HFF-Myc (cell line): Measurements from ENCODE around the gene GNGT1.

Experiments used
- DNase-seq: peaks from one replicate; pipeline ENCODE4 v3.0.0-alpha.2; 2011; ENCODE audit warnings: low read depth; ENCODE audit errors: extremely low read depth
- H3K4me3 ChIP-seq: replicated peaks from 2 replicates; pipeline ENCODE4 v1.5.1; 2011; ENCODE audit warnings: low read depth, mild to moderate bottlenecking, control low read depth, low read length
- CTCF ChIP-seq: IDR thresholded peaks from 2 replicates; pipeline ENCODE4 v1.5.1; 2012; ENCODE audit warnings: mild to moderate bottlenecking, low read depth, low read length, control low read depth; ENCODE audit errors: missing control alignments

GNGT1 gene

DNA sequence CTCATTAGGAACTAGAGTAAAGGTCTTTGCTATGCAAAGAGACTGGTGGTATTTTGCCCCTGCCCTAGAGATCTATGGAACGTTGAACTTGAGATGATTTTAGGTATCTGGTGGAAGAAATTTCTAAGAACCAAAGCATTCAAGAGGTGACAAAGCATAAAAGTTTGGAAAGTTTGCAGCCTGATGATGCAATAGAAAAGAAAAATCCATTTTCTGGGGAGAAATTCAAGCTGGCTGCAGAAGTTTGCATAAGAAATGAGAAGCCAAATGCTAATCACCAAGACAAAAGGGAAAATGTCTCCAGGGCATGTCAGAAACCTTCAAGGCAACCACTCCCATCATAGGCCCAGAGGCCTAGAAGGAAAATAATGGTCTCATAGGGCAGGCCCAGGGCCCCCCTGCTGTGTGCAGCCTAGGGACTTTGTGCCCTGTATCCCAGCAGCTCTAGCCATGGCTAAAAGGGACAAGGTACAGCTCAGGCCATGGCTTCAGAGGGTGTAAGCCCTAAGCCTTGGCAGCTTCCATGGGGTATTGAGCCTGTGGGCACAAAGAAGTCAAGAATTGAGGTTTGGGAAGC lies 32.3 kb upstream of the GNGT1 start:
- DNase-seq, result no peak
- TF ChIP-seq CTCF, result no peak
- no peak overlapping the region for H3K4me3 ChIP-seq

GRCh38 chr7:93877742-93878141 lies 28.6 kb upstream of the GNGT1 start:
- no peak for TF ChIP-seq CTCF
- no peak for DNase-seq
- no peak overlapping the region for H3K4me3 ChIP-seq

DNA sequence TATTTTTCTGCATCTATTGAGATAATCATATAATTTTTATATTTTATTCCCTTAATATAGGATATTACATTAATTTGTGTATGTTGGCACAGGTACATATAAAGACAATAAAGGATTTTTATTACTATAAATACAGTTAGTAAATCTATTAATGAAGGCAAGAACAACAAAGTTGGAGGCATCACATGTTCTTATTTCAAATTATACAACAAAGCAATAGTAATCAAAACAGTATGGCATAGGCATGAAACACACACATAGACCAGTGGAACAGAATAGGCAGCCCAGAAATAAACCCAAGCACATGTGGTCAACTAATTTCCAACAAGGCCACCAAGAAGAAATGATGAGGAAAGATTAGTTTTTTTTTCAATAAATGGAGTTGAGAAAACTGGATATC lies 27.0 kb upstream of the GNGT1 start:
- no peak for TF ChIP-seq CTCF
- H3K4me3 ChIP-seq, result no peak overlapping the region
- DNase-seq, result no peak

GRCh38 chr7:93882468-93882867 lies 23.9 kb upstream of the GNGT1 start:
- no peak for TF ChIP-seq CTCF
- no peak for DNase-seq
- H3K4me3 ChIP-seq, result no peak overlapping the region

DNA sequence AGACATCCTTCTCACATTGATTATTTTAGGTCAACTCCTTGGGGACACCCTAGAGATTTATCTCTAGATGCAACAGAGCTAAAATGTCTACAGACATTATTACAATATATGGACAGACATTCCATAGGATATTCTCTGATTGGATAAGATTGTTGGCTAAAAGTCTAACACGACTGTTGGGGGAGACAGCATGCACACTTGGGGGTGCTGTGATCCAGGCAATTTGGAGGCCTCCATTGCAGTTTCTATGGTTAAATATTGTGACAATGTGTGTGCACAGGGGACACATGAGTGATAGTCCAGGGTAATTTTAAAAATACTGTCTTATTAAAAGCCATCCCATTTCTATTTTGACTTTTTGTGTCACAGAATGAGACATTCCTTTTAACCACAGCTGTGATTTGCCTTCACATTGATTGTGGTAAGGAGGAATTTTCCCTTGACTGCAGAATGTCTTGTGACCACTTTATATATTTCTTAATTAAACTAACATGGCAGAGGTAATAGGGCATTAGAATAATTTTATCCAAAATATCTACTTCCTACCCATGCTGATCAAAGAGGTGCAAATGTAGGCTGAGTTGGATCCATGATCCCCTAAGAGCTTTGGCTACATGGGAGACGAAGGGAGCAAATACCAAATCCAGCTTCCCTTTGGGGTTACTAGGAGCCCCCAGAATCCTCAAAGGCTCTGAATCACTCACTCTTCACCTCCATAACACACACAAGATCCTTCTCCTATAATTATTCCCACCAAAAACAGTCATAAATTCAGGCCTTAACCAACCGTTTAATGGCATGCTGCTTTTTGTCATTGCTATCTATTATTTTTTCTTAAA lies 23.1 kb upstream of the GNGT1 start:
- H3K4me3 ChIP-seq, result no peak overlapping the region
- no peak for TF ChIP-seq CTCF
- DNase-seq, result no peak

- H3K4me3 ChIP-seq, result no peak overlapping the region
- no peak for DNase-seq
- no peak for TF ChIP-seq CTCF
Observed at GRCh38 chr7:93883917-93884345, 22.4 kb upstream of the GNGT1 start.
